Testis (tissue), 3 donors: ENCODE measurements around the gene ZNF492. TPM values are rescaled to one million over a fixed set of nuclear protein-coding genes. Genes with fewer than 3 reads are reported as not detected.

ENCODE experiments used
- DNase-seq: peaks from one replicate; pipeline ENCODE4 v3.0.0-alpha.2; 2019
- H3K27ac ChIP-seq, 2 donors: fragments of 200-600 bp; sonication (generic); one replicate each; pipeline ENCODE4 v1.5.1; 2019
- H3K27me3 ChIP-seq: fragments of 200-600 bp; sonication (generic); one replicate; pipeline ENCODE4 v1.5.1; 2019
- H3K36me3 ChIP-seq: fragments of 200-600 bp; sonication (generic); one replicate; pipeline ENCODE4 v1.5.1; 2017; ENCODE audit warnings: low read depth; ENCODE audit errors: missing control alignments
- H3K4me1 ChIP-seq: fragments of 200-600 bp; sonication (generic); one replicate; pipeline ENCODE4 v1.5.1; 2019
- H3K4me3 ChIP-seq, 2 donors: fragments of 200-600 bp; sonication (generic); one replicate each; pipeline ENCODE4 v1.5.1; 2017 to 2019
- H3K9me3 ChIP-seq: fragments of 200-600 bp; sonication (generic); one replicate; pipeline ENCODE4 v1.5.1; 2017
- POLR2A ChIP-seq: fragments of 450-650 bp; IDR thresholded peaks from one replicate; pipeline ENCODE4 v1.6.1; 2017; ENCODE audit warnings: antibody characterized with exemption, mild to moderate bottlenecking, moderate library complexity
- WGBS, 2 donors: methylation state at CpG; one replicate each; pipeline ENCODE4 v1.1.5; 2018; 5-methylcytosine and 5-hydroxymethylcytosine counted together
- intact Hi-C: fragments of 100-400 bp; cut with DNase I; formaldehyde crosslinking; loops from one replicate; pipeline ENCODE4 v1.15.1; 2023; ENCODE audit warnings: low total_unique reads
- polyA plus RNA-seq: library from polyadenylated mRNA; stranded (reverse); fragments of 350-450 nt; fragmentation: Illumina TruSeq; extraction: RNeasy Lipid Tissue Mini Kit (QIAGEN cat#74804); gene quantifications from one replicate; pipeline ENCODE4 v1.2.3, GENCODE V29; 2014; ENCODE audit warnings: low read depth, low replicate concordance; ENCODE audit not compliant: insufficient read depth
- total RNA-seq, 2 donors: library from RNA; depleted of rRNA; stranded (reverse); fragments of >200 nt; gene quantifications; one replicate each; pipeline ENCODE4 v1.2.3, GENCODE V29; 2016
- TF ChIP-seq, protein P1 (sequence below), 3 experiments: fragments of 450-650 bp in 2 of 3; fragments of 200-600 bp in 1 of 3; sonication (generic) in 1 of 3; IDR thresholded peaks; one replicate each; pipeline ENCODE4 v1.5.1; 2016 to 2019; ENCODE audit warnings: antibody characterized with exemption in 3 of 3, mild to moderate bottlenecking in 2 of 3, moderate library complexity in 1 of 3

ZNF492 gene
- total and polyA plus RNA-seq, 3 donors from 2014 or later: 1.2 to 3.3 (median 2.7) TPM

DNA sequence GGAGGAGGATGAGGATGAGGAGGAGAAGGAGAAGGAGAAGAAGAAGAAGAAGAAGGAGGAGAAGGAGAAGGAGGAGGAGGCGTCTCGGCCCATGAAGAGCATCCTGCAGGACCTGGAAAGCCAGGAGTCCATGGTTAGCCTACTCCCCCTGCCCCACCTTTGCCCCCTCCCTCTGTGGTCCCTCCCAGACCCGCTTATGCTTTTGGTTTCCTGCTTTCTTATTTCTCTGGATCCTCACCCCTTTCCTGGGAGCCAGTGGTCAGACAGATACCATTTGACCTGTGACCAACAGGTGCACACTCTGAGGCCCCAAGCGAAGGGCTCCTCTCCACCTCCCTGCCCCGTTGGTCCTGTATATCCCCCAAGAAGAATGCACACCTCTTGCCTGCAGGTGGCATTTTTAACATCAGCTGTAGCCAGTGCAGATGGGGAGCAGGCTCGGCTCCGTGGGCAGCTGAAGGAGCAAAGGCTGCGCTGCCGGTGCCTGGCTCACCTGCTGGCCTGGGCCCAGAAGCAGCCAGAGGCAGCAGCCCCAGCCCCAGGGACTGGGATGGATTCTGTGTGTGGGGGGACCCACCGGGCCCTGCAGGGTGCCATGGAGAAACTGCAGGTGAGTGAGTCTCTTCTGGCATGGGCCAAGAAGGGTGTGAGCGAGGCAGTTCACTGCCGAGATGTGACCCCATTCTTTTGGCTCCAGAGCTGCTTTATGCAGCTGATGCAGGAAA lies 32.1 kb upstream of the ZNF492 start:
- 92 to 95% methylated on average over 7 to 12 of the region's 12 CpGs for WGBS, 2 donors
- TF ChIP-seq, protein P1, sequence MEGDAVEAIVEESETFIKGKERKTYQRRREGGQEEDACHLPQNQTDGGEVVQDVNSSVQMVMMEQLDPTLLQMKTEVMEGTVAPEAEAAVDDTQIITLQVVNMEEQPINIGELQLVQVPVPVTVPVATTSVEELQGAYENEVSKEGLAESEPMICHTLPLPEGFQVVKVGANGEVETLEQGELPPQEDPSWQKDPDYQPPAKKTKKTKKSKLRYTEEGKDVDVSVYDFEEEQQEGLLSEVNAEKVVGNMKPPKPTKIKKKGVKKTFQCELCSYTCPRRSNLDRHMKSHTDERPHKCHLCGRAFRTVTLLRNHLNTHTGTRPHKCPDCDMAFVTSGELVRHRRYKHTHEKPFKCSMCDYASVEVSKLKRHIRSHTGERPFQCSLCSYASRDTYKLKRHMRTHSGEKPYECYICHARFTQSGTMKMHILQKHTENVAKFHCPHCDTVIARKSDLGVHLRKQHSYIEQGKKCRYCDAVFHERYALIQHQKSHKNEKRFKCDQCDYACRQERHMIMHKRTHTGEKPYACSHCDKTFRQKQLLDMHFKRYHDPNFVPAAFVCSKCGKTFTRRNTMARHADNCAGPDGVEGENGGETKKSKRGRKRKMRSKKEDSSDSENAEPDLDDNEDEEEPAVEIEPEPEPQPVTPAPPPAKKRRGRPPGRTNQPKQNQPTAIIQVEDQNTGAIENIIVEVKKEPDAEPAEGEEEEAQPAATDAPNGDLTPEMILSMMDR (IDR thresholded peaks at IDR 0.05): no peak
- no peak for TF ChIP-seq POLR2A
- intact Hi-C loops: no loop called here
- Histone ChIP-seq H3K27ac (no peak overlapping the region), H3K4me3 (no peak overlapping the region), H3K4me1 (no peaks in the 10 kb centered on the region), H3K27me3 (no peaks in the 10 kb centered on the region), H3K9me3 (no peaks in the 10 kb centered on the region), H3K36me3 (no peaks in the 10 kb centered on the region)
- no peak for DNase-seq

DNA sequence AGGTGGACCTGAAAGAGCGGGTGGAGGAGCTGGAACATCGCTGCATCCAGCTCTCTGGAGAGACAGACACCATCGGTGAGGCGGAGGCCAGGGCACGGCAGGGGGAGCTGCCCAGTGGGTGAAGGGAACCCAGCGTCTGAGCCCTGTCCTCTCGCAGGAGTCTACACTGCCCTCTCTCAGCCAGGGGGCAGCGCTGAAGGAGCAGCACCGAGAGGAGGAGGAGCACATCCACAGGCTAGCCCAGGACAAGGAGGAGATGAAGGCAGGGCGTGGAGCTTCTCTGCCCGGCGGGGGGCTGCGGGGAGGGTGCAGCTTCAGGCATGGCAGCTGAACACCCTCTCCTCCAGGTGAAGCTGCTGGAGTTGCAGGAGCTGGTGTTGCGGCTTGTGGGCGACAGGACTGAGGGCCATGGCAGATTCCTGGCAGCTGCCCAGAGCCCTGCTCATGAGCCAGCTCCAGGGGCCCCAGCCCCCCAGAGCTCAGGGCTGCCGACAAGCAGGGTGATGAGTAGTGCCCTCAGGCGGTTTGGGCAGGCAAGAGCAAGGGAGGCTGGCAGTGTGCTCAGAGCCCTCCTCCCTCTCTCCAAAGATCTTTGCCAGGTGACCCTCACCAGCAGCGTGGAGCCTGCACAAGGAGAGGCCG lies 31.4 kb upstream of the ZNF492 start:
- H3K27ac ChIP-seq: no peak overlapping the region
- no peak overlapping the region for H3K4me3 ChIP-seq
- WGBS, 2 donors: 71 to 80% methylated on average over 16 to 19 of the region's 19 CpGs
- intact Hi-C loops: no loop called here
- H3K36me3 ChIP-seq: no peaks in the 10 kb centered on the region
- H3K27me3 ChIP-seq: no peaks in the 10 kb centered on the region
- H3K4me1 ChIP-seq: no peaks in the 10 kb centered on the region
- TF ChIP-seq, protein P1 (IDR thresholded peaks at IDR 0.05): no peak
- no peaks in the 10 kb centered on the region for H3K9me3 ChIP-seq
- DNase-seq: no peak

DNA sequence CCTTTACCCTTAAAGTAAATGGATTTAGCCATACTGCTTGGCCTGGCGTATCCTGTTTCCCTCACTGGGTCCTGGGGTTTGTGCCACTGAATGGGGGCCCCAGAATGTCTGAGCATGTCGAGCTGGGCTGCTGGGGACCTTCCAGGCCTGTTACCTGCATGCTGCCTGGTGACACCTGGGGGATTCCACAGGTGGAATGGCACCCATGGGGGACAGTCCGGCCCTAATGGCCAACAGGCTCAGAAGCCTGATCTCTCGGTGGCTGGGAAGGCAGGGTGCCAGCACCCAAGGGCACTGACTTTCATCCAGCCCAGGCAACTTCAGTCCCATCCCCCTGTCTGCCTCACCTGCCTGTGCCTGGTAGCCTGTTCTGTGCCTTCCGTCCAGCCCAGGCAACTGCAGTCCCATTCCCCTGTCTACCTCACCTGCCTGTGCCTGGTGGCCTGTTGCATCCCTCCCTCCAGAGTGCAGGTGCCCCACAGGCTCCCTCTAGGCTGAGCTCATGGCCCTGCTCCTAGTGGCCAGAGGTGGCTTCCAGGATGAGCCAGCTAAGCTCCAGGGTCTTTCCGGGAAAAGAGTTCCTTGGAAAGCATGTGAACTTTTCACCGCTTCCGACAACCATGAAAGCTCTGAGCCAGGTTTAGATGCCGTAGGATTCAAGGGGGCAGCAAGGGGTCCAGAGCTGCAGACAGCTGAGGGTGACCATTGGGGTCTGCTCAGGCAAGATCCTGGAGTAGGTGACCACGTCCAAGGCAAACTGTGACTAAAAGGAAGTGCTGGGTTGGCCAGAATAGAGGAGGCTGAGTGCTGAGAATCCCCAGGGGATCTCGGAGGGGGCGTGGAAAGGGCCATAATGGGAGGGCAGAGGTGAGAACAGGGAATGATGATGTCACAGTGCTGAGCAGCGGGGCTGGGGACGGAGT lies 30.3 kb upstream of the ZNF492 start:
- Histone ChIP-seq H3K9me3 (no peaks in the 10 kb centered on the region), H3K4me1 (no peaks in the 10 kb centered on the region), H3K27ac (no peak overlapping the region), H3K27me3 (no peaks in the 10 kb centered on the region), H3K4me3 (no peak overlapping the region), H3K36me3 (no peaks in the 10 kb centered on the region)
- DNase-seq: no peak
- 67 to 80% methylated on average over 10 to 14 of the region's 14 CpGs for WGBS, 2 donors
- TF ChIP-seq POLR2A: no peak
- TF ChIP-seq, protein P1 (IDR thresholded peaks at IDR 0.05): no peak
- intact Hi-C loops: no loop called here

DNA sequence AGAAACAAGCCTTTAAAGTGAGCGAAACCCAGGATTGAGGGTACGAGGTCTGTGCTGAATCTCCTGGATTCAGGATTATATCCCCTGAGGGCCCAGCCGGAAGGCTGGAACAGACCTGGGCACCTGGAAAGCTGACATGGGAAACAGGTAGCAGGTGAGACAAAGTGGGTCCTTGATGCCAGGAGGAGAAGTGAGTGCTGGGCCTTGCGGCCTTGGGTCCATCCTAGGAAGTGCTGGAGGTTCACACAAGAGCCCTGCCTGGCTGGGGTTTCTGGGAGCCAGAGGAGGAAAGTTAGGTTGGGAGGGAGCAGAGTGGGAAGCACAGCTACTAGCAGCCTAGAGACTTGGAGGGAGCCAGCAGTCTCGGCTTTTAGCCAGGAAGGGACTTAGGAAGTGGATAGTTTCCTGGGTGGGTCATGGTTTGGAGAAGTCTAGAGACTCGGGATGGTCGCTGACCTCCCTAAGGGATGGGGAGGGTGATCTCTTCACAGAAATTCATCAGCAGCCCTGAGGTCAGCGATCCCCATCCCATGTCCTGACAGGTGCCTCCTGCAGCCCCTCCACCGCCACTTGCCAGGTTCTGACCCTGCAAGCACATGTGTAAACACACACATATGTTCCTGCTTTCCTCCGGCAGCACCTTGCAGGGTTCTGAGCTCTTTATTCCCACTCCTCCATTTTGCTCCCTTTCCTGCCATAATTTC lies 29.4 kb upstream of the ZNF492 start:
- Histone ChIP-seq H3K27me3 (no peaks in the 10 kb centered on the region), H3K9me3 (no peaks in the 10 kb centered on the region), H3K4me1 (no peaks in the 10 kb centered on the region), H3K36me3 (no peaks in the 10 kb centered on the region), H3K27ac (no peak overlapping the region), H3K4me3 (no peak overlapping the region)
- no peak for TF ChIP-seq POLR2A
- TF ChIP-seq, protein P1 (IDR thresholded peaks at IDR 0.05): no peak
- WGBS, 2 donors: 88 to 89% methylated on average over 10 of the region's 10 CpGs
- no peak for DNase-seq
- intact Hi-C loops: no loop called here
